ENCODE data around the gene NR4A3.

The NR4A3 gene

GRCh38 chr9:99814359-99814758 lies 7.3 kb upstream of the NR4A3 start:
- DNase-seq (ENCODE audit: low spot score), result no peak

- no peak for DNase-seq (ENCODE audit: low spot score)
Measured at GRCh38 chr9:99816392-99816791, 5.3 kb upstream of the NR4A3 start.

GRCh38 chr9:99818500-99818899 lies 3.2 kb upstream of the NR4A3 start:
- DNase-seq (ENCODE audit: low spot score), result no peak

- DNase-seq (ENCODE audit: low spot score), result peak; percentile 92
Measured at GRCh38 chr9:99819123-99819855, 2.4 kb upstream of the NR4A3 start.

GRCh38 chr9:99819856-99820684 lies 1.6 kb upstream of the NR4A3 start:
- peak; percentile 93 for DNase-seq (ENCODE audit: low spot score)

GRCh38 chr9:99820685-99821395 lies 845 bp upstream of the NR4A3 start:
- DNase-seq (ENCODE audit: low spot score), result peak; percentile 49

GRCh38 chr9:99822109-99822805 lies 572 bp downstream of the NR4A3 start:
- DNase-seq (ENCODE audit: low spot score), result peak; percentile 53

- peak; percentile 47 for DNase-seq (ENCODE audit: low spot score)
Measured at GRCh38 chr9:99822806-99823591, 1.3 kb downstream of the NR4A3 start.

- peak; percentile 54 for DNase-seq (ENCODE audit: low spot score)
Measured at GRCh38 chr9:99823681-99824377, 2.1 kb downstream of the NR4A3 start.

GRCh38 chr9:99824378-99825171 lies 2.9 kb downstream of the NR4A3 start:
- DNase-seq (ENCODE audit: low spot score), result peak; percentile 62

GRCh38 chr9:99825172-99826046 lies 3.7 kb downstream of the NR4A3 start:
- no peak for DNase-seq (ENCODE audit: low spot score)

- DNase-seq (ENCODE audit: low spot score), result no peak
Measured at GRCh38 chr9:99826579-99826978, 4.9 kb downstream of the NR4A3 start.

GRCh38 chr9:99827244-99827643 lies 5.6 kb downstream of the NR4A3 start:
- no peak for DNase-seq (ENCODE audit: low spot score)

GRCh38 chr9:99828054-99828416 lies 6.3 kb downstream of the NR4A3 start:
- no peak for DNase-seq (ENCODE audit: low spot score)

- DNase-seq (ENCODE audit: low spot score), result no peak
Measured at GRCh38 chr9:99828417-99829176, 6.9 kb downstream of the NR4A3 start.

- no peak for DNase-seq (ENCODE audit: low spot score)
Measured at GRCh38 chr9:99831857-99832557, 10.3 kb downstream of the NR4A3 start.

- no peak for DNase-seq (ENCODE audit: low spot score)
Measured at GRCh38 chr9:99832558-99832864, 10.8 kb downstream of the NR4A3 start.

GRCh38 chr9:99833735-99834134 lies 12.1 kb downstream of the NR4A3 start:
- DNase-seq (ENCODE audit: low spot score), result no peak

Measured in AG20443 (cell line).